ENCODE results near the gene SLC7A7. TPM values are rescaled to one million over a fixed set of nuclear protein-coding genes. Genes with fewer than 3 reads are reported as not detected.
"Not testable (repeated sequence)": the region's sequence is repeated elsewhere in the genome, so short reads cannot be mapped to it uniquely, and the experiment has no call there.

The SLC7A7 gene
- total RNA-seq = 1.9 TPM

- DNase-seq (ENCODE audit: low read depth in 2 of 3, low spot score in 2 of 3) = no peak
These were observed at the start of gene SLC7A7 for GRCh38 chr14:22814941-22815713. Gene SLC7A7 (minus strand): TSS chr14:22815435. CDS start chr14:22813398, 2,037 bp downstream.

GRCh38 chr14:22864979-22865378, 49.7 kb upstream of the SLC7A7 start:
- no peak for DNase-seq (ENCODE audit: low read depth in 2 of 3, low spot score in 2 of 3)

- DNase-seq (ENCODE audit: low read depth in 2 of 3, low spot score in 2 of 3) = no peak
These were observed 46.4 kb upstream of the SLC7A7 start for GRCh38 chr14:22861651-22862050.

- DNase-seq (ENCODE audit: low read depth in 2 of 3, low spot score in 2 of 3) = not testable (repeated sequence)
These were observed 45.1 kb upstream of the SLC7A7 start for GRCh38 chr14:22860377-22860776.

GRCh38 chr14:22856428-22856827, 41.2 kb upstream of the SLC7A7 start:
- no peak for DNase-seq (ENCODE audit: low read depth in 2 of 3, low spot score in 2 of 3)

- no peak for DNase-seq (ENCODE audit: low read depth in 2 of 3, low spot score in 2 of 3)
These were observed 39.9 kb upstream of the SLC7A7 start for GRCh38 chr14:22854963-22855724.

GRCh38 chr14:22854296-22854695, 39.1 kb upstream of the SLC7A7 start:
- not testable (repeated sequence) for DNase-seq (ENCODE audit: low read depth in 2 of 3, low spot score in 2 of 3)

GRCh38 chr14:22852940-22853767, 37.9 kb upstream of the SLC7A7 start:
- peak; percentile 77 to 91 (median 78) for DNase-seq (ENCODE audit: low read depth in 2 of 3, low spot score in 2 of 3)

- no peak for DNase-seq (ENCODE audit: low read depth in 2 of 3, low spot score in 2 of 3)
These were observed 37.3 kb upstream of the SLC7A7 start for GRCh38 chr14:22852599-22852939.

- DNase-seq (ENCODE audit: low read depth in 2 of 3, low spot score in 2 of 3) = not testable (repeated sequence)
These were observed 36.9 kb upstream of the SLC7A7 start for GRCh38 chr14:22852178-22852577.

GRCh38 chr14:22850944-22851764, 35.9 kb upstream of the SLC7A7 start:
- DNase-seq (ENCODE audit: low read depth in 2 of 3, low spot score in 2 of 3) = peak in 2 of 3 donors; percentile 52 to 61

- DNase-seq (ENCODE audit: low read depth in 2 of 3, low spot score in 2 of 3) = no peak
These were observed 34.1 kb upstream of the SLC7A7 start for GRCh38 chr14:22849212-22849819.

- peak in 2 of 3 donors; percentile 79 to 95 for DNase-seq (ENCODE audit: low read depth in 2 of 3, low spot score in 2 of 3)
These were observed 33.3 kb upstream of the SLC7A7 start for GRCh38 chr14:22848351-22849164.

- no peak for DNase-seq (ENCODE audit: low read depth in 2 of 3, low spot score in 2 of 3)
These were observed 32.6 kb upstream of the SLC7A7 start for GRCh38 chr14:22847661-22848341.

- no peak for DNase-seq (ENCODE audit: low read depth in 2 of 3, low spot score in 2 of 3)
These were observed 31.6 kb upstream of the SLC7A7 start for GRCh38 chr14:22846811-22847307.

- DNase-seq (ENCODE audit: low read depth in 2 of 3, low spot score in 2 of 3) = no peak
These were observed 30.8 kb upstream of the SLC7A7 start for GRCh38 chr14:22845821-22846625.

GRCh38 chr14:22845103-22845394, 29.8 kb upstream of the SLC7A7 start:
- no peak for DNase-seq (ENCODE audit: low read depth in 2 of 3, low spot score in 2 of 3)

All from hematopoietic multipotent progenitor cell (in vitro differentiated cells).